GM13977 (cell line): Measurements from ENCODE around the gene HDAC6.

ENCODE experiments used
- DNase-seq: peaks from one replicate; pipeline ENCODE4 v3.0.0; 2012; ENCODE audit warnings: low spot score
- CTCF ChIP-seq: IDR thresholded peaks from 2 replicates; pipeline ENCODE4 v1.5.1; 2012; ENCODE audit warnings: mild to moderate bottlenecking, control low read depth; ENCODE audit not compliant: insufficient read depth; ENCODE audit errors: extremely low read depth, missing control alignments
- in situ Hi-C: fragments of 300-500 bp; cut with MboI; formaldehyde crosslinking; loops from one replicate; pipeline ENCODE4 v1.12.0; 2022; ENCODE audit warnings: low sequenced_read_pairs, low pct_unique_long_range_greater_than_20kb, mixed read lengths, inconsistent platforms; ENCODE audit not compliant: unreplicated experiment

Gene HDAC6

GRCh38 chrX:48823053-48823452 lies 21.2 kb downstream of the HDAC6 start:
- in situ Hi-C loops: no loop called here
- no peak for TF ChIP-seq CTCF
- DNase-seq: no peak

GRCh38 chrX:48824066-48824465 lies 22.2 kb downstream of the HDAC6 start:
- in situ Hi-C loops: no loop called here
- no peak for TF ChIP-seq CTCF
- DNase-seq: no peak

GRCh38 chrX:48826135-48826875 lies 24.4 kb downstream of the HDAC6 start, which contains the start of gene ERAS:
ERAS (plus strand) TSS chrX:48826513; CDS start chrX:48829124, 2,611 bp downstream.
- in situ Hi-C loops: no loop called here
- TF ChIP-seq CTCF: peak; percentile 42
- no peak for DNase-seq

GRCh38 chrX:48826876-48827653 lies 25.2 kb downstream of the HDAC6 start:
- in situ Hi-C loops: no loop called here
- no peak for TF ChIP-seq CTCF
- no peak for DNase-seq

- TF ChIP-seq CTCF: no peak
- DNase-seq: no peak
- in situ Hi-C loops: no loop called here
Measured at GRCh38 chrX:48827654-48827968, 25.7 kb downstream of the HDAC6 start.

- in situ Hi-C loops: no loop called here
- no peak for TF ChIP-seq CTCF
- no peak for DNase-seq
Measured at GRCh38 chrX:48829016-48829735, 27.3 kb downstream of the HDAC6 start.
